GM19455 (cell line): ENCODE results near the gene CLTA.
"Not testable (repeated sequence)": the region's sequence is repeated elsewhere in the genome, so short reads cannot be mapped to it uniquely, and the experiment has no call there.

Experiments
- ATAC-seq: cut with Tn5 transposase; IDR thresholded peaks from one replicate; pipeline ENCODE4 v1.9.1; 2021; ENCODE audit not compliant: unreplicated experiment

The CLTA gene

DNA sequence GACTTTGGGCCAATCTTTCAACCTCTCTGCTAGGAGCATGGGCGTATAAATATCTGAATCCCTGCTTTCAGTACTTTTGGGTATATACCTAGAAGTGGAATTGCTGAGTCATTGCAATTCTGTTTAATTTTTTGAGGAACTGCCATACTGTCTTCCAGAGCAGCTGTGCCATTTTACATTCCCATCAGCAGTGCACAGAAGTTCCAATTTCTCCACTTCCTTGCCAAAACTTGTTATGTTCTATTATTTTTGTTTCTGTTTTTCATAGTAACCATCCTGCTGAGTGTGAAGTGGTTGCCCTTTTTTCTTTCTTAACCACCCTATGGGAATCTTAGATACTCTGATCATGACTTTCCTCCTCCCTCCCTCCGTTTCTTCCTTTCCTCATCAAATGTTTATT is 32.6 kb upstream of the CLTA start:
- ATAC-seq = no peak

DNA sequence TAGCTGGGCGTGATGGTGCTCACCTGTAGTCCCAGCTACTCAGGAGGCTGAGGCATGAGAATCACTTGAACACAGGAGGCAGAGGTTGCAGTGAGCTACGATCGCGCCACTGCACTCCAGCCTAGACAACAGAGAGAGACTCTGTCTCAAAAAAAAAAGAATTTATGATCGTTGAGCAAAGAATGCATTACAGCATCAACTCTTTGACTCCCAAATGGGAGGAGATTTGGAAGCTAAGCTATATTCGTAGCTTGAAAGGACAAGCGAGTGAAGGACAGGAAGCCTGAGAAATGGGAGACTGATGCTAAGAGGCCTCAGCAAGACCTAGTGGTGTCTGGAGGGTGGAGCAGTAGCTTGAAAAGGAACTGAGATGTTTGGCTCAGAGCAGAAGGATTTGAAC is 31.8 kb upstream of the CLTA start:
- no peak for ATAC-seq

DNA sequence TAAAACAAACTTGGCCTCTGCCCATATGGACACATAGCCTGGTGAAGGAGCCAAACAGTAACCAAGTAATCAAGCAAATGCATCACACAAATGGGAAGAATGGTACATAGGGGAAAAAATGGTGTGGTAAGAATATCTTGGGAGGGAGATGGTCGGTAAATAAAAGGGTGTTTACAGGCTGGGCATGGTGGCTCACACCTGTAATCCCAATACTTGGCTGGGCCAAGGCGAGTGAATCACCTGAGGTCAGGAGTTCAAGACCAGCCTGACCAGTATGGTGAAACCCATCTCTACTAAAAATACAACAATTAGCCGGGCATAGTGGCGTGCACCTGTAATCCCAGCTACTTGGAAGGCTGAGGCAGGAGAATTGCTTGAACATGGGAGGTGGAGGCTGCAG is 31.2 kb upstream of the CLTA start:
- not testable (repeated sequence) for ATAC-seq

DNA sequence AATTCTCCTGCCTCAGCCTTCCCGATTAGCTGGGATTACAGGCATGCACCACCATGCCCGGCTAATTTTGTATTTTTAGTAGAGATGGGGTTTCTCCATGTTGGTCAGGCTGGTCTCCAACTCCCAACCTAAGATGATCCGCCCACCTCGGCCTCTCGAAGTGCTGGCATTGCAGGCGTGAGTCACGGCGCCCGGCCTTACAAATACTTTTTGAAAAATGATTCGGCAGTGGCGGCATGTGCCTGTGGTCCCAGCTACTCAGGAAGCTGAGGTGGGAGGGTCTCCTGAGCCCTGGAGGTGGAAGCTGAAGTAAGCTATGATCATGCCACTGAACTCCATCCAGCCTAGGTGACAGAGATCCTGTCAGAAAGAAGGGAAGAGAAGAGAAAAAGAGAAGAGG is 30.6 kb upstream of the CLTA start:
- ATAC-seq = not testable (repeated sequence)

DNA sequence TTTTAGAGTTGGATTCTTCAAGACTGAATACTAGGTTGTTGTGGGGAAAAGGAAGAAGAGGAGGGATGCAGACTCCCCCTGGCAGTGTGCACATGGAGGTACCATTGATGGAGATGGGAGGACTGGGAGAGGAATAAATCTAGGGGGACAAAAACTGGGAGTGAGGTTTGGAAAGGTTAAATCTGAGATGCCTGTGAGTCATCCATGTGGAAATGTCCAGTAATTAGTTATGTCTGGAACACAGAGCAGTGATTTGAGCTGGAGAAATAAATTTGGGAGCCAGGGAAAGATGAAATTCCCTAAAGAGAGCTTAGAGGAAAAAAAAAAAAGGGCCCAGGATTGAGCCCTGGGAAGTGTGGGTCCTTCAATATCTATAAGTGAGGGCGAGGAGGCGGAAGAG is 29.5 kb upstream of the CLTA start:
- ATAC-seq = no peak

DNA sequence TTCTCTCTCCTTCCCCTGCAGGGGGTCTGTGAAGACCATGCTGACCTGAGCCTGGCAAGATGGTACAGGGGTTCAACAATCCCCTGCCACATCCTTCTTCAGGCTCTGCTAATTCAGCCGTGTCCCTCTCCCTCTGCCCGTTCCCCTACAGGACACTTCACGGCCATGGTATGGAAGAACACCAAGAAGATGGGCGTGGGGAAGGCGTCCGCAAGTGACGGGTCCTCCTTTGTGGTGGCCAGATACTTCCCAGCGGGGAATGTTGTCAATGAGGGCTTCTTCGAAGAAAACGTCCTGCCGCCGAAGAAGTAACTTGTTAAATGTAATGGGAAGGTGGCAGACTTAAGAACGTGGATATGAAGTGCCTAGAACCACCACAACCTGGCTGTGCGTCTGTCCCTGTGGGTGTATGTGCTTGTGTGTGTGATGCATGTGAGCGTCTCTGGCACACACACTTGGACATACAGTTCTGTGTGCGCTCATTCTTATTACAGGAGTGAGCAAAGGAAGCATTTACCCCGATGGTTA is 28.4 kb upstream of the CLTA start:
- no peak for ATAC-seq

DNA sequence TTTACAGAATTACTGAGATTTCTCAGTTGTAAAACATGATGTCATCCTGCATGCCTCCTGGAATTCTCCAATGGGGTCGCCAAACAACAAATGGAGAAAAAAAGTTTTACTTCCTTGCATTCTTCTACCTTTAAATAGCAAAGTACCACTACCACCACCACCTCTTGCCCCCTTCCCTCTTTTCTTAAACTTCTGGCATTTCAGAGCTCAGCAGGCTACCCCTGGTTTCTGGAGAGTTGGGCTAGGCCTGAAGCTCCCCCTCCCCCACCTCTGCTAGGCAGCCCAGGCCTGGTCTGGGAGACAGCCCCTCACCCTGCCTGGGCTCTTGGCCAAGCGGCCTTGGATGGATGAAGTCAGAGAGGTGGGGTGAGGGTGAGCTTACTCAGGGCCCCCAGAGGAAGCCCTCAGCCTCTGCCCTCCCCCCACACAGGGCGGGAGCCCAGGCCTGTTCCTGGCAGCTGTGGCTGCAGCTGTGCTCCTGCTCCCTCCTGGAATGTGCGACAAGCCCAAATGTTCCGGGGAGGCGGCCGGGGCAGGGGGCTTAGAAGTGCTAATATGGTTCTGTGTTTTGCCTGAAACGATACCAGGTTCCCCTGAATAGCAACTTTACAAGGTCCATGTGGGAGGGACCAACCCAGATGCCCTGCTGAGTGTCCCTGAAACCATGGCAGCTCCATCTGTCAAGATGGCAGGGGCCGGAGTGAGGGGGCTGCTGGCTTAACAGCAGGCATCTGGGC is 27.5 kb upstream of the CLTA start:
- no peak for ATAC-seq

DNA sequence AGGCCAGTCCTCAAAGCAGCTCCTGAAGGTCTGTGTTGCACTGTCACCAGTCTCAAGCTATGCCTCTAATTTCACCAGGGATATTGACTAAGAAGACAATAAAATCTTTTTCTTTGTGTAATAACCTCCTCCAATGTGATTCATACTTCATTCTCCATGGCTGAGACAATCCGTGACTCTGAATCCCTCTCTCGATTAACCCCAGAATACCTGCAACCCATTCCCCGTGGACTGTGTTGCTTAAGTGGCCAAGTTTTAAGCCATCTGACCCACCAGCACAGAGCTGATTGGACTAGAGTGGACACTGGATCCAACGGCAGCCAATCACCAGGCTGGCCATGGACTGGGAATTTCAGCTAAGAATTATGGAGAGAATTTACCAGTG is 26.9 kb upstream of the CLTA start:
- ATAC-seq = no peak

DNA sequence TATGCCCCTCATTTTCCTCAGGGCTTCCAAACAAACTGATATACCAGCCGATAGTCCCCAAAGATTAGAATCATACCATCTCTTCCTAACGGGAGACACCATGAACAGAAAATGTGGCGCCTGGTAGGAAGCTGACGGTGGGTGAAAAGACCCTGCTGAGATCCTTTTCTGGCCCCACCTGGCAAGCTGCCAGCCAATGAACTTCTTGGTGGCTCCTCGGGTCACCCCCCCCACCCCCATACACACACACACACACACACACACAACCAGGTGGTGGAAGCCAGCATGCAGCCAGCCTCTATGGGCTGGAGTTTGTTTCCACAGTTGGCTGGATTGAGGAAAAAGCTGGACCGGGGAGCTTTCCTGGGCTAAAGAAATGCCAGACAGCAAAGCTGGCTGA is 26.3 kb upstream of the CLTA start:
- ATAC-seq = no peak

DNA sequence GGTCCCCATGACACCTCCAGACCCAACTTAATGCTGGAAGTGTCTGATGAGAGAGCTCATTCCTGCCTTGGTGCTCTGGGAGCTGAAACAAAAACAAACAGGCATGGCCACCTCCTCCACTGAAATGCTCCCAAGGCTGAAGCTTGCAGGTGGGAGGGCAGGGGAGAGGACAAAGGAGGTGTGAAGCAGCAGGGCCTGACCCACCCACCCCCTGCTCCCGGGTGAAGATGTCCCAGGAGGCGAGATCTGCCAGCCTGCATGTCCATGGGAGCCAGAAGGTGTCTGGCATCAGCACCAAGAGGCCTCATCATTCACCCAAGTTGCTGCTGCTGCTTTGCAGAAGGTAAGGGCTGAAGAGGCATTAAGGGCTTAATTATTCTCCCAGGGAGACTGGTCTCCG is 25.7 kb upstream of the CLTA start:
- no peak for ATAC-seq

DNA sequence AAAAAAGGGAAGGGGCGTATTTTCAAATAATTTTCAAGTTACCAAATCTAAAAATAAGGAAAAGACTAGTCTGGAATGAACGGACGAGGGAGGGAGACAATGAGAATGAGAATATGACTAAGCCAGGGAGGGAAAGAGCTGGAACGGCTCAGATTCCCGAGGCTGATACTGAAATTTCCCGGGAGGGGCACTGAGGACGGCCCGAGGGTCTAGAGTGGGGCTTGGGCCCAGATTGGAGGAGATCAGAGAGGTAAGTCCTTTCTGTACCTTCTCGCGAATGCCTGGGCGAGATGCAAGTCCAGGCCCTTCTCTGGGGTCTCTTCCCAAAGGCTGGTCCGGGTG is 24.9 kb upstream of the CLTA start:
- ATAC-seq = no peak

DNA sequence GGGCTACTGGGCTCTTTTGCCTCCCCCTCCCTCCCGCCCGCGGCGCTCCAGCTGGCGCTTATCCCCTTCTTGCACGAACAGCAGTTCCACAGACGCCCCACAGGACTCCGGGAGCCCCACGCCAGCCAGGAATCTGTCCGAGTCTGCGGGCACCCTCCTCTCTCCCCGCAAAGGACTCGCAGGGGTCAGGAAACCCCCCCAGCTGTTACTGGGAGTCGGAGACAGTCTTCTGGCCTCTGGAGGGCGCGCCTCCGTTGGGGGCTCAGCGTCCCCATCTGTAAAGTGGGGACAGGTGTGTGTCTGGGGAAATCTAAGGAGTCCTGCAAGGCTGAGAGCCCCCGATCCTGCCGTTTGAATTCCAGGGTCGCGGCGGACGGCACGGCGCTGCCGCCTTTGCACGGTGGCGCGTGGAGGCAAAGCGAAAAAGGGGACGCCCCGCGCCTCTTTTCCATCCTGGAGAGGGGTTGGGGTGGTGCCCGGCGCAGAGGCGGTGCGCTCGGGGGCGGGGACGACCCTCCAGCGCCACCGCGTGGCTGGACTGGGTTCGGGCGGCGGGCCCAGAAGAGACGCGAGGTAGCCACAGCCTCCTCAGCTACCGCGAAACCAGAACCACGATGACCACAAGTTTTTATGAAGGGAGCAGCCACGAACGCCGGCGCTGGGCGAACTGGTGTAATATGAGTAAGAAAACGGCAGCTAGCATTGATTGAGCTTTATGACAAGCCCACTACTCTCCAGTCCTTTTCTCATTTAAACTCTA is 24.4 kb upstream of the CLTA start:
- ATAC-seq = peak; percentile 80

DNA sequence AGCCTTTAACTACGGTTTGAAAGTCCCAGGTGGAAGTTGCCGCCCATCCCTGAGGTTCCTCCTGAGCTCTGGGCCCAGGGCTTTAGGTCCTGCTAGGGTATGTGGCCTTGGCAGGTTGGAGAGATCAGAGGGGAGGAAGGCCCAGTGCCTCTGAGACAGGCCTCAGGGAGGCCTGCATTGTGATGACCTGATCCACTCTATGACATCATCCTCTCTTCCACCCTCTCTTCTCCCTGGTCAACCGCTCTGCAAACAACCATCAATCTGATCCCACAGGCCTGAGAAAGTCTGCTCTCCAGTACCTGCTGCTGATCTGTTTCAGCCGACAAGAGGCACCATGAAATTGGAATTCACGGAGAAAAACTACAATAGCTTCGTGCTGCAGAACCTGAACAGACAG is 21.6 kb upstream of the CLTA start, which contains the start of gene CCIN:
Gene CCIN, plus strand, starts transcription at position 223 of the 400 bp plus-strand sequence. Its CDS starts 115 bp downstream, at position 338.
- no peak for ATAC-seq

DNA sequence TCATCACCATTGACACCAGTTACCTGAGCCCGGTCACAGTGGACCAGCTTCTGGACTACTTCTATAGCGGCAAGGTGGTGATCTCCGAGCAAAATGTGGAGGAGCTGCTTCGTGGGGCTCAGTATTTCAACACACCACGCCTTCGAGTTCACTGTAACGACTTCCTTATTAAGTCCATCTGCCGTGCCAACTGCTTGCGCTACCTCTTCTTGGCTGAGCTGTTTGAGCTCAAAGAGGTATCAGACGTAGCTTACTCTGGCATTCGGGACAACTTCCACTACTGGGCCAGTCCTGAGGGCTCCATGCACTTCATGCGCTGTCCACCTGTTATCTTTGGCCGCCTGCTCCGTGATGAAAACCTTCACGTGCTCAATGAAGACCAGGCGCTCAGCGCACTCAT is 21.0 kb upstream of the CLTA start:
- no peak for ATAC-seq

DNA sequence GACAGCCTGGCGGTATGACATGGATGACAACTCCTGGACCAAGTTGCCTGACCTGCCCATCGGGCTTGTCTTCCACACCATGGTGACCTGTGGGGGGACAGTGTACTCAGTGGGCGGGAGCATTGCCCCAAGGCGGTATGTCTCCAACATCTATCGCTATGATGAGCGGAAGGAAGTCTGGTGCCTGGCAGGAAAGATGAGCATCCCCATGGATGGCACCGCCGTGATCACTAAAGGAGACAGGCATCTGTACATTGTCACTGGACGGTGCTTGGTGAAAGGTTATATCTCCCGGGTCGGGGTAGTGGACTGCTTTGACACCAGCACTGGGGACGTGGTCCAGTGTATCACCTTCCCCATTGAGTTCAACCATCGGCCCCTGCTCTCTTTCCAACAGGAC is 20.2 kb upstream of the CLTA start:
- no peak for ATAC-seq

DNA sequence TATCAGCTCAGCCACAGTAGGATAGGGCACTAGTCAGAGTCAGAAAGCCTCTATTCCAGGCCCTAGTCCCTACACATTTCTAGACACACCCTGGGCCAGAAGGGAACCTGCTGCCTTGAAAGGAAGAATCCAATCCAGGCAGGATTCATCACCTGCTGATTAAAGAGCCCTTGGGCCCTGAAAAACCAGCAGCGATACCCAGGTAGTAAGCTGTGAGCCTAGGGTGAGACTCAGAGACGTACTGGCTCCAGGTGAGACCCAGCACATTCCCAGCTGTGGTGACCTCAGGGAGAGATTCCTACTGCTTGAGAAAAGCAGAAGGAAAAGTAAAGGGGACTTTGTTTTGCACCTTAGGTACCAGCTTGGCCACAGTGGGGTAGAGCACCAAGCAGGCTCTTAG is 16.9 kb upstream of the CLTA start:
- no peak for ATAC-seq

DNA sequence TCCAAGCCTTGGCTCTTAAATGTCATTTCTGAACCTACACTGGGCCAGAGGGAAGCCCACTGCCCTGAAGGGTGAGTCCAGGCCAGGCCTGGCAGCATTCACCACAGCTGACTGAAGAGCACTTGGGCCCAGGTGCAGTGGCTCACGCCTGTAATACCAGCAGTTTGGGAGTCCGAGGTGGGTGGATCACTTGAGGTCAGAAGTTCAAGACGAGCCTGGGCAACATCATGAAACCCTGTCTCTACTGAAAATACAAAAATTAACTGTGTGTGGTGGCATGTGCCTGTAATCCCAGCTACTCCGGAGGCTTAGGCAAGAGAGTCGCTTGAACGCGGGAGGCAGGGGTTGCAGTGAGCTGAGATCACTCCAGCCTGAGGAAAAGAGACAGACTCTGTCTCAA is 16.4 kb upstream of the CLTA start:
- no peak for ATAC-seq

DNA sequence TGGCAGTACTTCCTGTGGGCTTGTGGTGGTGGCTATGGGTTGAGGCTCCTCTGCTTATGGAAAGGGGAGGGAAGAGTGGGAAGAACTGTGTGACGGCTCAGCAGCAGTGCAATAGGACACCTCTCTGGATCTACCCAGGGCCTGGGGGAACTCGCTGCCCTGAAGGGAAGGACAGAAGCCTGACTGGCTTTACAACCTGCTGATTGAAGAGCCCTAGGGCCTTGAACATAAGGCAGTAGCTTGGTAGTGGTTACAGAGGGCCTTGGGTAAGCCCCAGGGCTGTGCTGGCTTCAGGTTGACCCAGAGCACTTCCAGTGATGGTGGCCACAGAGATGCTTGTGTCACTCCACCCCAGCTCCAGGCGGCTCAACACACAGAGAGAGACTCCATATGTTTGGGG is 16.0 kb upstream of the CLTA start:
- no peak for ATAC-seq

DNA sequence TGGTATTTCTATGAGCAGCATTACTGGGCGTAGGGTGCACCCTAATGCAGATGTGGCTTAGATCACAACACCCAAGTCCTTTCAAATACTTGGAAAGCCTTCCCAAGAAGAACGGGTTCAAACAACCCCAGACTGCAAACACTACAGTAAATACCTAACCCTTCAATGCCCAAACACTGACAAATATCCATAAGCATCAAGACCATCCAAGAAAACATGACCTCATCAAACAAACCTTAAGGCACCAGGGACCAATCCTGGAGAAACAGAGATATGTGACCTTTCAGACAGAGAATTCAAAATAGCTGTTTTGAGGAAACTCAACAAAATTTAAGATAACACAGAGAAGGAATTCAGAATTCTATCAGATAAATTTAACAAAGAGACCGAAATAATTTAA is 15.5 kb upstream of the CLTA start:
- ATAC-seq = not testable (repeated sequence)

DNA sequence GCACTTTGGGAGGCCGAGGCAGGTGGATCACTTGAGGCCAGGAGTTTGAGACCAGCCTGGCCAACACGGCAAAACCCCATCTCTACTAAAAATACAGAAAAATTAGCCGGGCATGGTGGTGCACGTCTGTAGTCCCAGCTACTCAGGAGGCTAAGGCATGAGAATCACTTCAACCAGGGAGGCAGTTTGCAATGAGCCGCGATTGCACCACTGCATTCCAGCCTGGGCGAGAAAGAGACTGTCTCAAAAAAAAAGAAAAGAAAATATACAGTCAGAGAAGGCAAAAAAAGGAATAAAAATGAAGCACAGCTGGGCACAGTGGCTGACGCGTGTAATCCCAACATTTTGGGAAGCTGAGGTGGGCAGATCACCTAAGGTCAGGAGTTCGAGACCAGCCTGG is 14.2 kb upstream of the CLTA start:
- ATAC-seq = not testable (repeated sequence)

DNA sequence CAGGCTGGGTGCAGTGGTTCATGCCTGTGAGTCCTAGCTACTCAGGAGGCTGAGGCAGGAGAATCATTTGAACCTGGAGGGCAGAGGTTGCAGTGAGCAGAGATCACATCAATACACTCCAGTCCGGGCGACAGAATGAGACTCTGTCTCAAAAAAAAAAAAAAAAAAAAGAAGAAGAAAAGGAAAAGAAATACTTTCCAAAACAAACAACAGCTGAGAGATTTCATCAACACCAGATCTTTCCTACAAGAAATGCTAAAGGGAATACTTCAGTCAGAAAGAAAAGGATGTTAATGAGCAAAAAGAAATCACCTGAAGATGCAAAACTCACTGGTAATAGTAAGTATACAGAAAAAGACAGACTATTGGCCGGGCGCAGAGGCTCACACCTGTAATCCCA is 13.2 kb upstream of the CLTA start:
- ATAC-seq = no peak

DNA sequence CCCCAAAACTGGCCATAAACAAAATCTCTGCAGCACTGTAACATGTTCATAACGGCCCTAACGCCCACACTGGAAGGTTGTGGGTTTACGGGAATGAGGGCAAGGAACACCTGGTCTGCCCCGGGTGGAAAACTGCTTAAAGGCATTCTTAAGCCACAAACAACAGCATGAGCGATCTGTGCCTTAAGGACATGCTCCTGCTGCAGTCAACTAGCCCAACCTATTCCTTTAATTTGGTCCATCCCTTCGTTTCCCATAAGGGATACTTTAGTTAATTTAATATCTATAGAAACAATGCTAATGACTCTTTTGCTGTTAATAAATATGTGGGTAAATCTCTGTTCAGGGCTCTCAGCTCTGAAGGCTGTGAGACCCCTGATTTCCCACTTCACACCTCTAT is 10.5 kb upstream of the CLTA start:
- ATAC-seq = not testable (repeated sequence)
